Neural cell (in vitro differentiated cells): ENCODE measurements around the gene AEN. TPM values are rescaled to one million over a fixed set of nuclear protein-coding genes. Genes with fewer than 3 reads are reported as not detected.
"Not testable (repeated sequence)": the region's sequence is repeated elsewhere in the genome, so short reads cannot be mapped to it uniquely, and the experiment has no call there.

Experiments
- H2AFZ ChIP-seq: fragments of 200-600, 300-800 bp; sonication (generic), shearing (Covaris generic); 2 replicates; pipeline ENCODE4 v1.6.0; 2014; ENCODE audit warnings: low read depth, mild to moderate bottlenecking, antibody characterized with exemption, low read length, moderate library complexity
- H3F3A ChIP-seq: fragments of 200-600 bp; shearing (Covaris generic); 2 replicates; pipeline ENCODE4 v1.6.1; 2016; ENCODE audit warnings: mild to moderate bottlenecking, moderate library complexity, mixed read lengths, antibody characterized with exemption, low read length; ENCODE audit not compliant: insufficient read depth, poor library complexity, severe bottlenecking
- H3K27ac ChIP-seq: fragments of 200-600, 300-800 bp; sonication (generic), shearing (Covaris generic); 2 replicates; pipeline ENCODE4 v1.5.1; 2014; ENCODE audit warnings: mild to moderate bottlenecking, low read length, moderate library complexity
- H3K27me3 ChIP-seq: fragments of 300-800, 200-600 bp; sonication (generic), shearing (Covaris generic); 2 replicates; pipeline ENCODE4 v1.6.0; 2014; ENCODE audit warnings: mild to moderate bottlenecking, low read depth, low read length, moderate library complexity; ENCODE audit not compliant: insufficient read depth
- H3K36me3 ChIP-seq: fragments of 300-800, 200-600 bp; sonication (generic), shearing (Covaris generic); 2 replicates; pipeline ENCODE4 v1.5.1; 2014; ENCODE audit warnings: mild to moderate bottlenecking, antibody characterized with exemption, low read length, moderate library complexity; ENCODE audit not compliant: insufficient read depth
- H3K4me2 ChIP-seq: fragments of 300-800, 200-600 bp; sonication (generic), shearing (Covaris generic); 2 replicates; pipeline ENCODE4 v1.6.0; 2014; ENCODE audit warnings: mild to moderate bottlenecking, low read length
- H3K4me3 ChIP-seq: fragments of 300-800, 200-600 bp; sonication (generic), shearing (Covaris generic); 2 replicates; pipeline ENCODE4 v1.5.1; 2014; ENCODE audit warnings: mild to moderate bottlenecking, low read length, moderate library complexity
- H3K79me2 ChIP-seq: fragments of 200-600 bp; shearing (Covaris generic); replicated peaks from 2 replicates; pipeline ENCODE4 v1.6.0; 2014; ENCODE audit warnings: mild to moderate bottlenecking, low read length, moderate library complexity; ENCODE audit not compliant: insufficient read depth
- H3K9ac ChIP-seq: fragments of 300-800, 200-600 bp; sonication (generic), shearing (Covaris generic); 2 replicates; pipeline ENCODE4 v1.6.1; 2016; ENCODE audit warnings: mild to moderate bottlenecking, low read length, mixed read lengths
- H3K9me2 ChIP-seq: fragments of 200-600 bp; shearing (Covaris generic); 2 replicates; pipeline ENCODE4 v1.6.1; 2016; ENCODE audit warnings: mild to moderate bottlenecking, low read length, mixed read lengths; ENCODE audit not compliant: insufficient read depth
- H3K9me3 ChIP-seq: fragments of 200-600, 300-800 bp; sonication (generic), shearing (Covaris generic); 2 replicates; pipeline ENCODE4 v1.6.1; 2016; ENCODE audit warnings: mild to moderate bottlenecking, mixed run types, low read length, moderate library complexity, mixed read lengths
- H4K20me1 ChIP-seq: fragments of 200-600 bp; shearing (Covaris generic); 2 replicates; pipeline ENCODE4 v1.6.1; 2016; ENCODE audit warnings: mild to moderate bottlenecking, mixed run types; ENCODE audit not compliant: insufficient read depth
- EP300 ChIP-seq: fragments of 450-650 bp; conservative IDR thresholded peaks from 2 replicates; pipeline ENCODE4 v1.6.1; 2014; ENCODE audit warnings: antibody characterized with exemption, mild to moderate bottlenecking, moderate library complexity; ENCODE audit not compliant: poor library complexity, severe bottlenecking
- EZH2 ChIP-seq: fragments of 200-600, 300-800 bp; shearing (Covaris generic), sonication (generic); IDR thresholded peaks from 2 replicates; pipeline ENCODE4 v1.6.1; 2014; ENCODE audit warnings: antibody characterized with exemption, low read length, borderline replicate concordance, mild to moderate bottlenecking; ENCODE audit not compliant: insufficient read depth, poor library complexity, severe bottlenecking
- MXI1 ChIP-seq: fragments of 450-650 bp; conservative IDR thresholded peaks from 2 replicates; pipeline ENCODE4 v1.6.1; 2014; ENCODE audit warnings: antibody characterized with exemption, mild to moderate bottlenecking; ENCODE audit not compliant: poor library complexity, severe bottlenecking
- POLR2AphosphoS5 ChIP-seq: IDR thresholded peaks from 2 replicates; pipeline ENCODE4 v1.6.1; 2012
- RAD21 ChIP-seq: fragments of 450-650 bp; conservative IDR thresholded peaks from 2 replicates; pipeline ENCODE4 v1.6.1; 2014; ENCODE audit warnings: antibody characterized with exemption, mild to moderate bottlenecking, moderate library complexity
- SMC3 ChIP-seq: fragments of 450-650 bp; conservative IDR thresholded peaks from 2 replicates; pipeline ENCODE4 v1.6.1; 2014; ENCODE audit warnings: antibody characterized with exemption, mild to moderate bottlenecking, moderate library complexity; ENCODE audit not compliant: poor library complexity
- TAF1 ChIP-seq: IDR thresholded peaks from 2 replicates; pipeline ENCODE4 v1.6.1; 2012; ENCODE audit warnings: low read depth
- polyA plus RNA-seq: library from polyadenylated mRNA; depleted of rRNA; stranded (reverse); fragments of >200 nt; gene quantifications from 2 replicates; pipeline ENCODE4 v1.2.3, GENCODE V29; 2014
- TF ChIP-seq, protein P1 (sequence below): IDR thresholded peaks from 2 replicates; pipeline ENCODE4 v1.6.1; 2012; ENCODE audit warnings: borderline replicate concordance
- TF ChIP-seq, protein P2 (sequence below): fragments of 450-650 bp; IDR thresholded peaks from 2 replicates; pipeline ENCODE4 v1.5.1; 2014; ENCODE audit warnings: antibody characterized with exemption, mild to moderate bottlenecking, moderate library complexity; ENCODE audit not compliant: poor library complexity, severe bottlenecking

Gene AEN
- polyA plus RNA-seq, 1 donor from 2014 or later = 17.2 TPM

DNA sequence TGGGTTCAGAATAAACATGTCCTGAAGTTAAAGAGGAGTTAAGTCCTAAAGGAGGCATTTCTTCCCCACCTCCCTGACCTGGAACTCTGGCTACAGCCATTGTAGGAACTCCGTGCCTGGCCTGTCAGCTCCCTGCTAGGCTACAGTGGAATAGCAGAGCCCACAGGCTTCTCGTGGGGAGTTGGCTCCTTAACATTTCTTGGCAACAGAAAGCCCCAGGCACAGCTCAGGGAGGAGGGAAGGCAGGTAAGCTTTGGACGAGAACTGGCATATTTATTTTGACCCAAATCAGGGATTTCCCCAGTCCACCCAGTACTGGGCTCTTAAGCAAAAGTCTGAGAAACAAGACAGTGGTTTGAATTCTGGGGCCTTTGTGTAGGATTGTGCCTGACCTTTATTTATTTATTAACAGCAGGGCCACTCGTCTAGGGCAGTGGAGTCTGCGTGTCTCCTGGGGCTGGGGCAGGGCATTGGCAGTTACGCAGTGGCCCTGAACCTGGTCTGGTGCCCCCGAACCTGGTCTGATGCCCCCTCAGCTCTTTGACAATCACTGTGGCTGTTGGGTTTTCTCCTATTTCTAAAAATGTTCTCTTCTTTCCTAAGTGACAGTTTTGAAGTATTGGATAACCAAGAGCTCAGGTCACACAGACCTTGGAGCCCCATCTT is 9.8 kb downstream of the AEN start:
- Histone ChIP-seq H3K27me3 (no peaks in the 10 kb centered on the region), H3K4me2 (no peak overlapping the region), H3K4me3 (no peak overlapping the region), H3K27ac (no peak overlapping the region), H3K79me2 (peaks cover 13% of the 10 kb centered on the region), H4K20me1 (no peaks in the 10 kb centered on the region), H3F3A (no peaks in the 10 kb centered on the region), H3K36me3 (peaks cover 8% of the 10 kb centered on the region), H3K9me2 (no peaks in the 10 kb centered on the region), H2AFZ (no peak overlapping the region), H3K9me3 (no peaks in the 10 kb centered on the region), H3K9ac (no peak overlapping the region)
- TF ChIP-seq, protein P1, sequence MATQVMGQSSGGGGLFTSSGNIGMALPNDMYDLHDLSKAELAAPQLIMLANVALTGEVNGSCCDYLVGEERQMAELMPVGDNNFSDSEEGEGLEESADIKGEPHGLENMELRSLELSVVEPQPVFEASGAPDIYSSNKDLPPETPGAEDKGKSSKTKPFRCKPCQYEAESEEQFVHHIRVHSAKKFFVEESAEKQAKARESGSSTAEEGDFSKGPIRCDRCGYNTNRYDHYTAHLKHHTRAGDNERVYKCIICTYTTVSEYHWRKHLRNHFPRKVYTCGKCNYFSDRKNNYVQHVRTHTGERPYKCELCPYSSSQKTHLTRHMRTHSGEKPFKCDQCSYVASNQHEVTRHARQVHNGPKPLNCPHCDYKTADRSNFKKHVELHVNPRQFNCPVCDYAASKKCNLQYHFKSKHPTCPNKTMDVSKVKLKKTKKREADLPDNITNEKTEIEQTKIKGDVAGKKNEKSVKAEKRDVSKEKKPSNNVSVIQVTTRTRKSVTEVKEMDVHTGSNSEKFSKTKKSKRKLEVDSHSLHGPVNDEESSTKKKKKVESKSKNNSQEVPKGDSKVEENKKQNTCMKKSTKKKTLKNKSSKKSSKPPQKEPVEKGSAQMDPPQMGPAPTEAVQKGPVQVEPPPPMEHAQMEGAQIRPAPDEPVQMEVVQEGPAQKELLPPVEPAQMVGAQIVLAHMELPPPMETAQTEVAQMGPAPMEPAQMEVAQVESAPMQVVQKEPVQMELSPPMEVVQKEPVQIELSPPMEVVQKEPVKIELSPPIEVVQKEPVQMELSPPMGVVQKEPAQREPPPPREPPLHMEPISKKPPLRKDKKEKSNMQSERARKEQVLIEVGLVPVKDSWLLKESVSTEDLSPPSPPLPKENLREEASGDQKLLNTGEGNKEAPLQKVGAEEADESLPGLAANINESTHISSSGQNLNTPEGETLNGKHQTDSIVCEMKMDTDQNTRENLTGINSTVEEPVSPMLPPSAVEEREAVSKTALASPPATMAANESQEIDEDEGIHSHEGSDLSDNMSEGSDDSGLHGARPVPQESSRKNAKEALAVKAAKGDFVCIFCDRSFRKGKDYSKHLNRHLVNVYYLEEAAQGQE = no peak
- TF ChIP-seq EP300 = no peak
- TF ChIP-seq, protein P2, sequence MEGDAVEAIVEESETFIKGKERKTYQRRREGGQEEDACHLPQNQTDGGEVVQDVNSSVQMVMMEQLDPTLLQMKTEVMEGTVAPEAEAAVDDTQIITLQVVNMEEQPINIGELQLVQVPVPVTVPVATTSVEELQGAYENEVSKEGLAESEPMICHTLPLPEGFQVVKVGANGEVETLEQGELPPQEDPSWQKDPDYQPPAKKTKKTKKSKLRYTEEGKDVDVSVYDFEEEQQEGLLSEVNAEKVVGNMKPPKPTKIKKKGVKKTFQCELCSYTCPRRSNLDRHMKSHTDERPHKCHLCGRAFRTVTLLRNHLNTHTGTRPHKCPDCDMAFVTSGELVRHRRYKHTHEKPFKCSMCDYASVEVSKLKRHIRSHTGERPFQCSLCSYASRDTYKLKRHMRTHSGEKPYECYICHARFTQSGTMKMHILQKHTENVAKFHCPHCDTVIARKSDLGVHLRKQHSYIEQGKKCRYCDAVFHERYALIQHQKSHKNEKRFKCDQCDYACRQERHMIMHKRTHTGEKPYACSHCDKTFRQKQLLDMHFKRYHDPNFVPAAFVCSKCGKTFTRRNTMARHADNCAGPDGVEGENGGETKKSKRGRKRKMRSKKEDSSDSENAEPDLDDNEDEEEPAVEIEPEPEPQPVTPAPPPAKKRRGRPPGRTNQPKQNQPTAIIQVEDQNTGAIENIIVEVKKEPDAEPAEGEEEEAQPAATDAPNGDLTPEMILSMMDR = no peak
- TF ChIP-seq EZH2 = no peak
- no peak for TF ChIP-seq RAD21
- no peak for TF ChIP-seq SMC3

DNA sequence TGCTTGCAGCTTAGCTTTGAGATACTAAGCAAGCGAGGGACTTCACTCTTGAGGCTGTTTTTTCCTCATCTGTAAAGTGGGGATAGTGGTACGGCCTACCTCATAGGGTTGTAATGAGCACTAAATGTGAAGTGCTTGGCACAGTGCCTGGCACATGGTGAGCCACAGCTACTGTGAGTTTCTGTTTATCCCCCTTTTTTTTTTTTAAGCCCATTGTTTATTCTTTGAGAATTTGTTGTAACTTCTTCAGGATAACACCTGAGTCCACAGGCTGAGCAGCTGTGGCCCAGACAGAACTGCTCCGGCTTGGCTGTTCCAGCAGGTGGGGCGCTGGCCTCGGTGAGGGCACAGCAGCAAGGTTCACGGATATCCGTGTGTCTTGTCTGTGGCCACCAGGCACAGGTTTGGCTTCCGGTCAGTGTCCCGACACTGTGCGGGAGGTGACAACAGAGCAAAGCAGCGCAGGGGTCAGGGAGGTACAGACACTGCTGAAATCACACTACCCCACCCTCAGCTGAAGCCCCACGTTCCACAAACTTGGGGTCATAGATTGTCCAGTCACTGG is 10.4 kb downstream of the AEN start:
- no peak overlapping the region for H3K9ac ChIP-seq
- H3K4me2 ChIP-seq = no peak overlapping the region
- no peaks in the 10 kb centered on the region for H3F3A ChIP-seq
- peaks cover 8% of the 10 kb centered on the region for H3K36me3 ChIP-seq
- no peak overlapping the region for H3K4me3 ChIP-seq
- H3K9me2 ChIP-seq = no peaks in the 10 kb centered on the region
- TF ChIP-seq RAD21 (no peak), POLR2AphosphoS5 (no peak), EZH2 (no peak), SMC3 (no peak), MXI1 (no peak), EP300 (no peak), TAF1 (no peak)
- TF ChIP-seq, protein P2 = no peak
- TF ChIP-seq, protein P1 = no peak
- H3K27ac ChIP-seq = no peak overlapping the region
- H2AFZ ChIP-seq = no peak overlapping the region
- H4K20me1 ChIP-seq = no peaks in the 10 kb centered on the region
- H3K27me3 ChIP-seq = no peaks in the 10 kb centered on the region
- H3K79me2 ChIP-seq = peaks cover 12% of the 10 kb centered on the region
- no peaks in the 10 kb centered on the region for H3K9me3 ChIP-seq

DNA sequence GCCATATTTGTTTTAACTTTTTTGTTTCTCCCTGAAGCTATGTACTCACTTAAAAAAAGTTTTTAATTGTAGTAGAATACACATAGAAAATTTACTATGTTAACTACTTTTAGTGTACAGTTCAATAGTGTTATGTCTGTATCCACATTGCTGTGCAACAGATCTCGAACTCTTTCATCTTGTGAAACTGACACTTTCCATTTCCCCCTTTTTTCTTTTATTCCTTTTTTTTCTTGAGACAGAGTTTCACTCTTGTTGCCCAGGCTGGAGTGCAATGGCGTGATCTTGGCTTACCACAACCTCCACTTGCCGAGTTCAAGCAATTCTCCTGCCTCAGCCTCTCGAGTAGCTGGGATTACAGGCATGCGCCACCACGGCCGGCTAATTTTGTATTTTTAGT is 11.7 kb downstream of the AEN start:
- H3K79me2 ChIP-seq, H3K4me3 ChIP-seq, H3K9me2 ChIP-seq, H3K9ac ChIP-seq, H3F3A ChIP-seq, H3K4me2 ChIP-seq, H3K27me3 ChIP-seq, H3K36me3 ChIP-seq, H2AFZ ChIP-seq, H4K20me1 ChIP-seq, H3K9me3 ChIP-seq, H3K27ac ChIP-seq: not testable (repeated sequence)
